ENCODE measurements around the gene POR. TPM values are rescaled to one million over a fixed set of nuclear protein-coding genes. Genes with fewer than 3 reads are reported as not detected.

The POR gene
- polyA plus RNA-seq, 1 donor from 2014 or later: 61.2 TPM

DNA sequence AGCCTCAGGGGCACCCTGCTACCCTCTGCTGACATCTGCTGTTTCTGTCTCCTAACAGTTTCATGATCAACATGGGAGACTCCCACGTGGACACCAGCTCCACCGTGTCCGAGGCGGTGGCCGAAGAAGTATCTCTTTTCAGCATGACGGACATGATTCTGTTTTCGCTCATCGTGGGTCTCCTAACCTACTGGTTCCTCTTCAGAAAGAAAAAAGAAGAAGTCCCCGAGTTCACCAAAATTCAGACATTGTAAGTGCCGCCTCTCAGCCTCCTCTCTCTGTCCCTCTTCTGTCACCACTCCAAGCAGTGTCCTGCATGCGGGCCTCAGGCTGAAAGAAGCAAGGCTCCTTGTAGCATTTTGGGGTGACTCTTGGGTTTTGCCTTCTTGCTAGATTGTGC lies 39.0 kb downstream of the POR start:
- H3K27me3 ChIP-seq (ENCODE audit: insufficient read depth, low read depth, low read length): no peaks in the 10 kb centered on the region
- no peak overlapping the region for H2AFZ ChIP-seq (ENCODE audit: low read depth, low read length)

DNA sequence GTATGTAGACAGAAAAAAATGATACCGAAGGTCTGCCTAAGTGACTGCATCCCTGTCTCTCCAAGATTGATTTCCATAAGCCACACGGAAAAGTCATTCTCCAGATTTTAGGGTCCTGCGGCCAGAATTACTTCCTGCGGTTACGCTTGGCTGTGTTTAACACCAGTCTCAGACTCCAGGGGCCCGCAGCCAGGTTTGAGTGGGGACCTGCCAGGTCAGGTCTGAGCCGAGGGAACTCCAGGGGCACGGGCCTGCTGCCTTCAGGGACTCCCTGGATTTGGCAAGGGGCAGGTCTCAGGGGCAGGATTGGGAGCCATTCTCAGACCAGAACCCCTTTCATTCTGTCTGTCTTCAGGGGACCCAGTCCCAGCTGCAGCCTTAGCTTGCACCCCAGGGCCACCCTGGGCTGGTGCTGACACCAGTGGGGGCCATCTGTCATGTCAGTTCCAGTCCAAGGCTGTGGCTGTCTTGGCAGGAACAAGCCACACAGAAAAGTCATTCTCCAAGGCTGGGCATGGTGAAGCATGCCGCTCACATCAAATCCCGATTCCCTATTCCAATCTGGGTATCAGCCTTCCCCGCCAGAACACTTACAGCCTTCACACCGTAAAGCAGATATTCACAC lies 40.5 kb downstream of the POR start:
- no peak overlapping the region for H3K27ac ChIP-seq (ENCODE audit: low read length)
- H4K20me1 ChIP-seq (ENCODE audit: insufficient read depth): no peaks in the 10 kb centered on the region
- no peak overlapping the region for H3K4me3 ChIP-seq (ENCODE audit: low read length)
- no peaks in the 10 kb centered on the region for H3K9me3 ChIP-seq (ENCODE audit: low read length)
- H3K4me2 ChIP-seq (ENCODE audit: low read length): no peak overlapping the region
- no peaks in the 10 kb centered on the region for H3K79me2 ChIP-seq (replicated peaks; ENCODE audit: insufficient read depth, low read length)
- no peak overlapping the region for H3K9ac ChIP-seq (ENCODE audit: low read length)
- H2AFZ ChIP-seq (ENCODE audit: low read depth, low read length): no peak overlapping the region
- H3K27me3 ChIP-seq (ENCODE audit: insufficient read depth, low read depth, low read length): no peaks in the 10 kb centered on the region
- no peaks in the 10 kb centered on the region for H3F3A ChIP-seq (ENCODE audit: insufficient read depth, low read length, poor library complexity, severe bottlenecking)
- no peaks in the 10 kb centered on the region for H3K9me2 ChIP-seq (ENCODE audit: insufficient read depth, low read length)
- H3K36me3 ChIP-seq (ENCODE audit: insufficient read depth, low read length): no peaks in the 10 kb centered on the region
- TF ChIP-seq MXI1 (conservative IDR thresholded peaks at IDR 0.05; ENCODE audit: poor library complexity, severe bottlenecking): no peak
- no peak for TF ChIP-seq EZH2 (IDR thresholded peaks at IDR 0.05; ENCODE audit: borderline replicate concordance, insufficient read depth, low read length, poor library complexity, severe bottlenecking)
- TF ChIP-seq TAF1 (IDR thresholded peaks at IDR 0.05; ENCODE audit: low read depth): no peak
- TF ChIP-seq, protein P1, sequence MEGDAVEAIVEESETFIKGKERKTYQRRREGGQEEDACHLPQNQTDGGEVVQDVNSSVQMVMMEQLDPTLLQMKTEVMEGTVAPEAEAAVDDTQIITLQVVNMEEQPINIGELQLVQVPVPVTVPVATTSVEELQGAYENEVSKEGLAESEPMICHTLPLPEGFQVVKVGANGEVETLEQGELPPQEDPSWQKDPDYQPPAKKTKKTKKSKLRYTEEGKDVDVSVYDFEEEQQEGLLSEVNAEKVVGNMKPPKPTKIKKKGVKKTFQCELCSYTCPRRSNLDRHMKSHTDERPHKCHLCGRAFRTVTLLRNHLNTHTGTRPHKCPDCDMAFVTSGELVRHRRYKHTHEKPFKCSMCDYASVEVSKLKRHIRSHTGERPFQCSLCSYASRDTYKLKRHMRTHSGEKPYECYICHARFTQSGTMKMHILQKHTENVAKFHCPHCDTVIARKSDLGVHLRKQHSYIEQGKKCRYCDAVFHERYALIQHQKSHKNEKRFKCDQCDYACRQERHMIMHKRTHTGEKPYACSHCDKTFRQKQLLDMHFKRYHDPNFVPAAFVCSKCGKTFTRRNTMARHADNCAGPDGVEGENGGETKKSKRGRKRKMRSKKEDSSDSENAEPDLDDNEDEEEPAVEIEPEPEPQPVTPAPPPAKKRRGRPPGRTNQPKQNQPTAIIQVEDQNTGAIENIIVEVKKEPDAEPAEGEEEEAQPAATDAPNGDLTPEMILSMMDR (IDR thresholded peaks at IDR 0.05; ENCODE audit: poor library complexity, severe bottlenecking): no peak
- no peak for TF ChIP-seq SMC3 (conservative IDR thresholded peaks at IDR 0.05; ENCODE audit: poor library complexity)
- no peak for TF ChIP-seq EP300 (conservative IDR thresholded peaks at IDR 0.05; ENCODE audit: poor library complexity, severe bottlenecking)
- no peak for TF ChIP-seq RAD21 (conservative IDR thresholded peaks at IDR 0.05)
- no peak for TF ChIP-seq POLR2AphosphoS5 (IDR thresholded peaks at IDR 0.05)
- TF ChIP-seq, protein P2, sequence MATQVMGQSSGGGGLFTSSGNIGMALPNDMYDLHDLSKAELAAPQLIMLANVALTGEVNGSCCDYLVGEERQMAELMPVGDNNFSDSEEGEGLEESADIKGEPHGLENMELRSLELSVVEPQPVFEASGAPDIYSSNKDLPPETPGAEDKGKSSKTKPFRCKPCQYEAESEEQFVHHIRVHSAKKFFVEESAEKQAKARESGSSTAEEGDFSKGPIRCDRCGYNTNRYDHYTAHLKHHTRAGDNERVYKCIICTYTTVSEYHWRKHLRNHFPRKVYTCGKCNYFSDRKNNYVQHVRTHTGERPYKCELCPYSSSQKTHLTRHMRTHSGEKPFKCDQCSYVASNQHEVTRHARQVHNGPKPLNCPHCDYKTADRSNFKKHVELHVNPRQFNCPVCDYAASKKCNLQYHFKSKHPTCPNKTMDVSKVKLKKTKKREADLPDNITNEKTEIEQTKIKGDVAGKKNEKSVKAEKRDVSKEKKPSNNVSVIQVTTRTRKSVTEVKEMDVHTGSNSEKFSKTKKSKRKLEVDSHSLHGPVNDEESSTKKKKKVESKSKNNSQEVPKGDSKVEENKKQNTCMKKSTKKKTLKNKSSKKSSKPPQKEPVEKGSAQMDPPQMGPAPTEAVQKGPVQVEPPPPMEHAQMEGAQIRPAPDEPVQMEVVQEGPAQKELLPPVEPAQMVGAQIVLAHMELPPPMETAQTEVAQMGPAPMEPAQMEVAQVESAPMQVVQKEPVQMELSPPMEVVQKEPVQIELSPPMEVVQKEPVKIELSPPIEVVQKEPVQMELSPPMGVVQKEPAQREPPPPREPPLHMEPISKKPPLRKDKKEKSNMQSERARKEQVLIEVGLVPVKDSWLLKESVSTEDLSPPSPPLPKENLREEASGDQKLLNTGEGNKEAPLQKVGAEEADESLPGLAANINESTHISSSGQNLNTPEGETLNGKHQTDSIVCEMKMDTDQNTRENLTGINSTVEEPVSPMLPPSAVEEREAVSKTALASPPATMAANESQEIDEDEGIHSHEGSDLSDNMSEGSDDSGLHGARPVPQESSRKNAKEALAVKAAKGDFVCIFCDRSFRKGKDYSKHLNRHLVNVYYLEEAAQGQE (IDR thresholded peaks at IDR 0.05; ENCODE audit: borderline replicate concordance): no peak

More for the DNA sequence above, 39.0 kb downstream of the POR start:
- Histone ChIP-seq H3K4me2 (ENCODE audit: low read length) (no peak overlapping the region), H3K9ac (ENCODE audit: low read length) (no peak overlapping the region), H3K9me3 (ENCODE audit: low read length) (no peaks in the 10 kb centered on the region), H3K4me3 (ENCODE audit: low read length) (no peak overlapping the region), H3K9me2 (ENCODE audit: insufficient read depth, low read length) (no peaks in the 10 kb centered on the region), H3K79me2 (replicated peaks; ENCODE audit: insufficient read depth, low read length) (no peaks in the 10 kb centered on the region), H3K36me3 (ENCODE audit: insufficient read depth, low read length) (no peaks in the 10 kb centered on the region), H4K20me1 (ENCODE audit: insufficient read depth) (no peaks in the 10 kb centered on the region), H3F3A (ENCODE audit: insufficient read depth, low read length, poor library complexity, severe bottlenecking) (no peaks in the 10 kb centered on the region), H3K27ac (ENCODE audit: low read length) (no peak overlapping the region)
- TF ChIP-seq EP300 (conservative IDR thresholded peaks at IDR 0.05; ENCODE audit: poor library complexity, severe bottlenecking): no peak
- no peak for TF ChIP-seq MXI1 (conservative IDR thresholded peaks at IDR 0.05; ENCODE audit: poor library complexity, severe bottlenecking)
- TF ChIP-seq TAF1 (IDR thresholded peaks at IDR 0.05; ENCODE audit: low read depth): no peak
- TF ChIP-seq SMC3 (conservative IDR thresholded peaks at IDR 0.05; ENCODE audit: poor library complexity): no peak
- no peak for TF ChIP-seq EZH2 (IDR thresholded peaks at IDR 0.05; ENCODE audit: borderline replicate concordance, insufficient read depth, low read length, poor library complexity, severe bottlenecking)
- TF ChIP-seq, protein P1 (IDR thresholded peaks at IDR 0.05; ENCODE audit: poor library complexity, severe bottlenecking): no peak
- TF ChIP-seq, protein P2 (IDR thresholded peaks at IDR 0.05; ENCODE audit: borderline replicate concordance): no peak
- TF ChIP-seq RAD21 (conservative IDR thresholded peaks at IDR 0.05): no peak
- no peak for TF ChIP-seq POLR2AphosphoS5 (IDR thresholded peaks at IDR 0.05)

Measured in neural cell (in vitro differentiated cells).